Loucy (cell line): ENCODE measurements around the gene RBM33.

Experiments
- H2AFZ ChIP-seq: fragments of 200-600 bp; sonication (generic); 2 replicates; pipeline ENCODE4 v1.6.0; 2016; ENCODE audit warnings: antibody characterized with exemption, mild to moderate bottlenecking, low read length, moderate library complexity
- H3F3A ChIP-seq: fragments of 200-600 bp; 2 replicates; pipeline ENCODE4 v1.6.0; 2016; ENCODE audit warnings: antibody characterized with exemption, low read depth, mild to moderate bottlenecking
- H3K27me3 ChIP-seq: fragments of 200-600 bp; sonication (generic); 2 replicates; pipeline ENCODE4 v1.6.1; 2014; ENCODE audit warnings: low read length, mild to moderate bottlenecking; ENCODE audit not compliant: insufficient read depth, poor library complexity, severe bottlenecking
- H3K36me3 ChIP-seq: fragments of 200-600 bp; sonication (generic); 2 replicates; pipeline ENCODE4 v1.6.1; 2016; ENCODE audit warnings: low read length; ENCODE audit not compliant: insufficient read depth
- H3K4me1 ChIP-seq: fragments of 200-600 bp; sonication (generic); 2 replicates; pipeline ENCODE4 v1.5.1; 2014; ENCODE audit warnings: low read length, mild to moderate bottlenecking; ENCODE audit not compliant: insufficient read depth, poor library complexity, severe bottlenecking
- H3K4me2 ChIP-seq: fragments of 200-600 bp; sonication (generic); 2 replicates; pipeline ENCODE4 v1.6.0; 2014; ENCODE audit warnings: antibody characterized with exemption, low read length, low read depth, mild to moderate bottlenecking; ENCODE audit not compliant: poor library complexity, severe bottlenecking
- H3K4me3 ChIP-seq: fragments of 200-600 bp; sonication (generic); 2 replicates; pipeline ENCODE4 v1.5.1; 2014; ENCODE audit warnings: low read length, mild to moderate bottlenecking, mixed read lengths; ENCODE audit not compliant: poor library complexity, severe bottlenecking
- H3K79me2 ChIP-seq: fragments of 200-600 bp; sonication (generic); 2 replicates; pipeline ENCODE4 v1.6.1; 2014; ENCODE audit warnings: low read length; ENCODE audit not compliant: insufficient read depth
- H3K9ac ChIP-seq: fragments of 200-600 bp; sonication (generic); 2 replicates; pipeline ENCODE4 v1.6.0; 2014; ENCODE audit warnings: mild to moderate bottlenecking, low read depth, low read length, moderate library complexity; ENCODE audit not compliant: poor library complexity, severe bottlenecking
- H3K9me2 ChIP-seq: fragments of 200-600 bp; sonication (generic); replicated peaks from 2 replicates; pipeline ENCODE4 v1.6.1; 2016; ENCODE audit warnings: low read depth, low read length, mixed read lengths
- H3K9me3 ChIP-seq: fragments of 200-600 bp; sonication (generic); 2 replicates; pipeline ENCODE4 v1.6.1; 2014; ENCODE audit warnings: mild to moderate bottlenecking, antibody characterized with exemption, low read length, low read depth; ENCODE audit not compliant: insufficient read depth
- H4K20me1 ChIP-seq: fragments of 200-600 bp; sonication (generic); 2 replicates; pipeline ENCODE4 v1.6.0; 2014; ENCODE audit warnings: antibody characterized with exemption, low read length, mild to moderate bottlenecking; ENCODE audit not compliant: insufficient read depth, poor library complexity, severe bottlenecking
- EZH2phosphoT487 ChIP-seq: fragments of 200-600 bp; IDR thresholded peaks from 2 replicates; pipeline ENCODE4 v1.6.1; 2018; ENCODE audit warnings: antibody characterized with exemption, mild to moderate bottlenecking, moderate library complexity, borderline replicate concordance
- TF ChIP-seq, protein P1 (sequence below): fragments of 200-600 bp; sonication (generic); conservative IDR thresholded peaks from 2 replicates; pipeline ENCODE4 v1.5.1; 2014; ENCODE audit warnings: mild to moderate bottlenecking, antibody characterized with exemption, low read length

Gene RBM33

DNA sequence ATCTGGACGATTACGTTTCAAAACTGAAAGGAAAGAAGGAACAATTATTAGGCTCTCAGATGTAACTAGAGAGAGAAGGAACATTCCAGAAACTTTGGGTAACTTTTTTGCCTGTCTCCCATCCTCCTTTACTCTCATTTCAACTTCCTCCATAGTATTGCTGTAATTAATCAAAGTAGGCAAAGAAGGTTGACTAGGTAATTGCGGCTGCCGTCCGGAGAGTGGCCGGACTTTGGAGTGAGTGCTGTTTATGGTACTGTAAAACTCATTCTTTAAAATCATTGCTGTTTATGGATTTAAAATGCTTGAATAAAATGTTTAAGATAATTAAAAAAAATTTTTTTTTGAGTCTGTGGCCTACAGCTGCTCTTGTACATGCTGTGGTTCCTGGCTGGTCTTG, 56.4 kb downstream of the RBM33 start:
- Histone ChIP-seq H3K4me2 (no peak overlapping the region), H3K4me3 (no peak overlapping the region), H2AFZ (no peak overlapping the region), H3F3A (no peaks in the 10 kb centered on the region), H4K20me1 (peaks cover 55% of the 10 kb centered on the region), H3K9me2 (no peaks in the 10 kb centered on the region), H3K27me3 (no peaks in the 10 kb centered on the region), H3K9ac (no peak overlapping the region), H3K4me1 (peaks cover 6% of the 10 kb centered on the region), H3K79me2 (peaks cover 75% of the 10 kb centered on the region), H3K9me3 (no peaks in the 10 kb centered on the region), H3K36me3 (peaks cover 78% of the 10 kb centered on the region)
- no peak for TF ChIP-seq EZH2phosphoT487
- TF ChIP-seq, protein P1, sequence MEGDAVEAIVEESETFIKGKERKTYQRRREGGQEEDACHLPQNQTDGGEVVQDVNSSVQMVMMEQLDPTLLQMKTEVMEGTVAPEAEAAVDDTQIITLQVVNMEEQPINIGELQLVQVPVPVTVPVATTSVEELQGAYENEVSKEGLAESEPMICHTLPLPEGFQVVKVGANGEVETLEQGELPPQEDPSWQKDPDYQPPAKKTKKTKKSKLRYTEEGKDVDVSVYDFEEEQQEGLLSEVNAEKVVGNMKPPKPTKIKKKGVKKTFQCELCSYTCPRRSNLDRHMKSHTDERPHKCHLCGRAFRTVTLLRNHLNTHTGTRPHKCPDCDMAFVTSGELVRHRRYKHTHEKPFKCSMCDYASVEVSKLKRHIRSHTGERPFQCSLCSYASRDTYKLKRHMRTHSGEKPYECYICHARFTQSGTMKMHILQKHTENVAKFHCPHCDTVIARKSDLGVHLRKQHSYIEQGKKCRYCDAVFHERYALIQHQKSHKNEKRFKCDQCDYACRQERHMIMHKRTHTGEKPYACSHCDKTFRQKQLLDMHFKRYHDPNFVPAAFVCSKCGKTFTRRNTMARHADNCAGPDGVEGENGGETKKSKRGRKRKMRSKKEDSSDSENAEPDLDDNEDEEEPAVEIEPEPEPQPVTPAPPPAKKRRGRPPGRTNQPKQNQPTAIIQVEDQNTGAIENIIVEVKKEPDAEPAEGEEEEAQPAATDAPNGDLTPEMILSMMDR = no peak

DNA sequence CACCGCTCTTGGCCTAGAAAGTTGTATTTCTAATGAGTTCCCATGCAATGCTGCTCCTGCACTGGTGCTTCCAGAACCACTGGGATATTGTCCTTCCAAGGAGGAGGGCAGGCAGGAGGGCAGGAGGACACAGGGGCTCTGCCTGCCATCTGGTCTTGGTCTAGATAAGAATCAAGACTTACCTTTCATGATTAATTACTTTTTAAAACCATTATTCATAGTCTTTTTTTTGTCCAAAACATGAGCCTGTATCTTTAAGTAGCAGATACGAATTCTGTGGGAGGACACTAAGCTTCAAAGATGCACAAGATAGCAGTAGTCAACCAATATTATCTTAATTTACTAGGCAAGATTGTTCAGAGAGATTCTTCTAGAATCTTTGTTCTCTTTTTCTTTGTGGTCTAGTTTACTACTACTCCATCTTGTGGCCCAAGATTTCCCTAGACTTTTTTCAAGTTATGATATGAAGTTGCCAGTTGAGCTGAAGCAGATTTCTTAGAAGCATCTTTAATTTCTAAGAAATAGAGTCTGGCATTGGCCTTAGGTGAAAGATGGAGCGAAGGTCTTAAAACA, 57.6 kb downstream of the RBM33 start:
- no peaks in the 10 kb centered on the region for H3F3A ChIP-seq

GRCh38 chr7:155702616-155703015, 58.2 kb downstream of the RBM33 start:
- no peak overlapping the region for H3K4me2 ChIP-seq
- no peak overlapping the region for H3K4me3 ChIP-seq
- peaks cover 37% of the 10 kb centered on the region for H4K20me1 ChIP-seq
- H3K9ac ChIP-seq = no peak overlapping the region
- no peak overlapping the region for H2AFZ ChIP-seq
- no peaks in the 10 kb centered on the region for H3F3A ChIP-seq
- TF ChIP-seq EZH2phosphoT487 = no peak
- TF ChIP-seq, protein P1 = no peak
- peaks cover 59% of the 10 kb centered on the region for H3K79me2 ChIP-seq
- no peaks in the 10 kb centered on the region for H3K9me2 ChIP-seq
- H3K9me3 ChIP-seq = no peaks in the 10 kb centered on the region
- no peaks in the 10 kb centered on the region for H3K27me3 ChIP-seq
- H3K4me1 ChIP-seq = peaks cover 6% of the 10 kb centered on the region
- H3K36me3 ChIP-seq = peaks cover 86% of the 10 kb centered on the region

More for the DNA sequence above, 57.6 kb downstream of the RBM33 start:
- peaks cover 83% of the 10 kb centered on the region for H3K36me3 ChIP-seq
- no peak overlapping the region for H3K9ac ChIP-seq
- H3K9me3 ChIP-seq = no peaks in the 10 kb centered on the region
- H4K20me1 ChIP-seq = peaks cover 43% of the 10 kb centered on the region
- peaks cover 65% of the 10 kb centered on the region for H3K79me2 ChIP-seq
- no peak for TF ChIP-seq EZH2phosphoT487
- TF ChIP-seq, protein P1 = peak; percentile 32
- no peak overlapping the region for H3K4me3 ChIP-seq
- H2AFZ ChIP-seq = no peak overlapping the region
- no peaks in the 10 kb centered on the region for H3K9me2 ChIP-seq
- H3K27me3 ChIP-seq = no peaks in the 10 kb centered on the region
- peaks cover 6% of the 10 kb centered on the region for H3K4me1 ChIP-seq
- no peak overlapping the region for H3K4me2 ChIP-seq
